IMR-90 (cell line): ENCODE data around the gene ASB9. TPM values are rescaled to one million over a fixed set of nuclear protein-coding genes. Genes with fewer than 3 reads are reported as not detected.

Experiments
- ATAC-seq: fragments of 200-7000 bp; cut with Tn5 transposase; 2 replicates; pipeline ENCODE4 v1.9.1; 2020; ENCODE audit warnings: low read depth, mild to moderate bottlenecking, moderate library complexity
- BruUV-seq: library from RNA; stranded (reverse); fragments of 400-500 nt; replicated peaks from 2 replicates; lab custom pipeline; 2021; lab: Mats Ljungman, UMichigan
- CTCF ChIA-PET: fragments of 300-600 bp; formaldehyde crosslinking; extraction: SDS; loops from one replicate; lab custom pipeline; 2021; ENCODE audit warnings: antibody characterized with exemption; lab: Yijun Ruan, JAX
- POLR2A ChIA-PET: fragments of 300-600 bp; sonication (Branson Sonifier 250); formaldehyde crosslinking; loops from one replicate; lab custom pipeline; 2022; ENCODE audit warnings: antibody characterized with exemption; ENCODE audit not compliant: unreplicated experiment; lab: Charles Lee
- DNase-seq: peaks from one replicate; pipeline ENCODE4 v3.0.0; 2013
- H2AFZ ChIP-seq: replicated peaks from 2 replicates; pipeline ENCODE3; 2013; ENCODE audit warnings: low read length, mild to moderate bottlenecking; ENCODE audit not compliant: poor library complexity
- H2AK5ac ChIP-seq: 2 replicates; pipeline ENCODE4 v1.6.1; 2013; ENCODE audit warnings: low read depth, low read length, inconsistent platforms
- H2AK9ac ChIP-seq: replicated peaks from 2 replicates; pipeline ENCODE3; 2013; ENCODE audit warnings: mild to moderate bottlenecking, low read depth, low read length, moderate library complexity; ENCODE audit not compliant: poor library complexity
- H2BK120ac ChIP-seq: 2 replicates; pipeline ENCODE4 v1.6.1; 2013; ENCODE audit warnings: low read depth, low read length, inconsistent platforms
- H2BK15ac ChIP-seq: 3 replicates; pipeline ENCODE4 v1.6.1; 2013; ENCODE audit warnings: low read depth, low read length, inconsistent platforms
- H2BK20ac ChIP-seq: 2 replicates; pipeline ENCODE4 v1.6.1; 2013; ENCODE audit warnings: low read depth, mild to moderate bottlenecking, inconsistent platforms, low read length, moderate library complexity
- H2BK5ac ChIP-seq: 2 replicates; pipeline ENCODE4 v1.6.1; 2013; ENCODE audit warnings: mild to moderate bottlenecking, low read depth, low read length, inconsistent platforms; ENCODE audit not compliant: poor library complexity, severe bottlenecking
- H3K14ac ChIP-seq: replicated peaks from 2 replicates; pipeline ENCODE4 v1.6.1; 2013; ENCODE audit warnings: low read depth, low read length, inconsistent platforms
- H3K18ac ChIP-seq: 2 replicates; pipeline ENCODE4 v1.6.1; 2013; ENCODE audit warnings: low read depth, low read length, control low read depth
- H3K23ac ChIP-seq: 2 replicates; pipeline ENCODE4 v1.6.1; 2013; ENCODE audit warnings: low read depth, low read length, inconsistent platforms
- H3K27ac ChIP-seq: 2 replicates; pipeline ENCODE4 v1.5.1; 2013; ENCODE audit warnings: mild to moderate bottlenecking, control low read depth, low read length; ENCODE audit not compliant: insufficient read depth
- H3K27me3 ChIP-seq: 2 replicates; pipeline ENCODE4 v1.6.1; 2013; ENCODE audit warnings: low read length; ENCODE audit not compliant: control insufficient read depth, insufficient read depth
- H3K36me3 ChIP-seq: 2 replicates; pipeline ENCODE4 v1.6.1; 2013; ENCODE audit warnings: low read length, mixed read lengths; ENCODE audit not compliant: control insufficient read depth, insufficient read depth
- H3K4ac ChIP-seq: 2 replicates; pipeline ENCODE4 v1.6.1; 2013; ENCODE audit warnings: low read depth, low read length, inconsistent platforms
- H3K4me1 ChIP-seq: 2 replicates; pipeline ENCODE4 v1.6.1; 2013; ENCODE audit warnings: low read length, mixed read lengths; ENCODE audit not compliant: control insufficient read depth, insufficient read depth
- H3K4me2 ChIP-seq: 2 replicates; pipeline ENCODE4 v1.6.1; 2013; ENCODE audit warnings: low read depth, mild to moderate bottlenecking, control low read depth, low read length, moderate library complexity
- H3K4me3 ChIP-seq: 2 replicates; pipeline ENCODE4 v1.5.1; 2013; ENCODE audit warnings: low read depth, mild to moderate bottlenecking, control low read depth, low read length, moderate library complexity; ENCODE audit not compliant: insufficient read depth
- H3K56ac ChIP-seq: 2 replicates; pipeline ENCODE4 v1.6.1; 2013; ENCODE audit warnings: low read length, inconsistent platforms; ENCODE audit not compliant: insufficient read depth; ENCODE audit errors: extremely low read depth
- H3K79me1 ChIP-seq, 2 experiments: 2 replicates each; pipeline ENCODE4 v1.6.1; 2013; ENCODE audit warnings: low read length in 2 of 2, inconsistent platforms in 1 of 2, low read depth in 1 of 2
- H3K9ac ChIP-seq: 2 replicates; pipeline ENCODE4 v1.6.1; 2013; ENCODE audit warnings: low read depth, low read length, control low read depth
- H3K9me1 ChIP-seq: 2 replicates; pipeline ENCODE4 v1.6.1; 2013; ENCODE audit warnings: low read length, inconsistent platforms; ENCODE audit not compliant: insufficient read depth
- H3K9me3 ChIP-seq: 2 replicates; pipeline ENCODE4 v1.6.1; 2013; ENCODE audit warnings: low read length; ENCODE audit not compliant: control insufficient read depth, insufficient read depth
- H4K20me1 ChIP-seq: 2 replicates; pipeline ENCODE4 v1.6.1; 2013; ENCODE audit warnings: low read length, inconsistent platforms; ENCODE audit not compliant: insufficient read depth
- H4K5ac ChIP-seq: 2 replicates; pipeline ENCODE4 v1.6.1; 2013; ENCODE audit warnings: mild to moderate bottlenecking, low read depth, low read length, control low read depth
- H4K8ac ChIP-seq, 2 experiments: 2 replicates each; pipeline ENCODE4 v1.6.1; 2013; ENCODE audit warnings: low read depth in 2 of 2, low read length in 2 of 2, control low read depth in 1 of 2, inconsistent platforms in 1 of 2
- H4K91ac ChIP-seq: 2 replicates; pipeline ENCODE4 v1.6.1; 2013; ENCODE audit warnings: low read depth, low read length, inconsistent platforms; ENCODE audit not compliant: insufficient read depth
- BHLHE40 ChIP-seq: fragments of 150-350 bp; IDR thresholded peaks from 2 replicates; pipeline ENCODE4 v1.6.1; 2016; ENCODE audit warnings: mild to moderate bottlenecking, low read depth, low read length
- CEBPB ChIP-seq: IDR thresholded peaks from 2 replicates; pipeline ENCODE4 v1.6.1; 2012; ENCODE audit warnings: low read depth, low read length, improper control_type of control experiment
- CHD1 ChIP-seq: IDR thresholded peaks from 2 replicates; pipeline ENCODE4 v1.6.1; 2012; ENCODE audit warnings: low read depth, low read length, improper control_type of control experiment
- ELK1 ChIP-seq: fragments of 150-350 bp; IDR thresholded peaks from 2 replicates; pipeline ENCODE4 v1.6.1; 2016; ENCODE audit warnings: low read depth, mild to moderate bottlenecking, low read length, moderate library complexity, borderline replicate concordance
- FOS ChIP-seq: fragments of 150-350 bp; IDR thresholded peaks from 2 replicates; pipeline ENCODE4 v1.6.1; 2016; ENCODE audit warnings: low read depth, low read length
- MAFK ChIP-seq: IDR thresholded peaks from 2 replicates; pipeline ENCODE4 v1.6.1; 2012; ENCODE audit warnings: low read depth, low read length, improper control_type of control experiment
- MAZ ChIP-seq: IDR thresholded peaks from 2 replicates; pipeline ENCODE4 v1.6.1; 2012; ENCODE audit warnings: low read depth, mild to moderate bottlenecking, low read length, improper control_type of control experiment, moderate library complexity, borderline replicate concordance
- MXI1 ChIP-seq: IDR thresholded peaks from 2 replicates; pipeline ENCODE4 v1.6.1; 2012; ENCODE audit warnings: low read depth, mild to moderate bottlenecking, low read length, moderate library complexity, borderline replicate concordance
- NFE2L2 ChIP-seq: fragments of 150-350 bp; IDR thresholded peaks from 2 replicates; pipeline ENCODE4 v1.6.1; 2016; ENCODE audit warnings: low read depth, mild to moderate bottlenecking, low read length
- RAD21 ChIP-seq: IDR thresholded peaks from 2 replicates; pipeline ENCODE4 v1.6.1; 2012; ENCODE audit warnings: low read length, improper control_type of control experiment
- RCOR1 ChIP-seq: IDR thresholded peaks from 2 replicates; pipeline ENCODE4 v1.6.1; 2012; ENCODE audit warnings: mild to moderate bottlenecking, low read length, improper control_type of control experiment; ENCODE audit not compliant: insufficient replicate concordance
- RFX5 ChIP-seq: IDR thresholded peaks from 2 replicates; pipeline ENCODE4 v1.8.0; 2012; ENCODE audit warnings: low read depth, mild to moderate bottlenecking, low read length, moderate library complexity
- SMC3 ChIP-seq: fragments of 150-350 bp; IDR thresholded peaks from 2 replicates; pipeline ENCODE4 v1.6.1; 2016; ENCODE audit warnings: low read depth, mild to moderate bottlenecking, antibody characterized with exemption, low read length, moderate library complexity
- USF2 ChIP-seq: fragments of 150-350 bp; IDR thresholded peaks from 2 replicates; pipeline ENCODE4 v1.6.1; 2017; ENCODE audit warnings: mild to moderate bottlenecking, antibody characterized with exemption, low read length, low read depth
- WGBS, 2 experiments: methylation state at CpG; one replicate each; pipeline versions ENCODE4 v1.1.5 to v1.1.7; 2013; ENCODE audit warnings: missing lambda C conversion rate in 2 of 2; ENCODE audit not compliant: insufficient read length in 1 of 2; ENCODE audit errors: extremely low coverage in 2 of 2; 5-methylcytosine and 5-hydroxymethylcytosine counted together
- dilution Hi-C: fragments of 300-500 bp; cut with HindIII; formaldehyde crosslinking; loops from one replicate; pipeline ENCODE4 v1.14.3; 2018; ENCODE audit warnings: low sequenced_read_pairs; ENCODE audit not compliant: unreplicated experiment
- in situ Hi-C: fragments of 300-500 bp; cut with MboI; formaldehyde crosslinking; loops from 3 replicates; pipeline ENCODE4 v1.14.3; 2019; ENCODE audit warnings: low sequenced_read_pairs, inconsistent platforms, mixed read lengths
- intact Hi-C: fragments of 100-400 bp; cut with micrococcal nuclease; formaldehyde crosslinking; loops from 2 replicates; pipeline ENCODE4 v1.10.0; 2022
- polyA plus RNA-seq, 3 experiments: library from polyadenylated mRNA; depleted of rRNA; stranded (reverse); fragments of >200 nt; gene quantifications; 2 replicates each; pipeline ENCODE4 v1.2.3, GENCODE V29; 2012; ENCODE audit warnings: low replicate concordance in 1 of 3
- total RNA-seq: library from RNA; depleted of rRNA; stranded (reverse); fragments of >200 nt; gene quantifications from 2 replicates; pipeline ENCODE4 v1.2.3, GENCODE V29; 2012

Gene ASB9
- total and polyA plus RNA-seq, 2 of the 4 experiments (the other 2 are of a cell fraction), result 0.15 to 0.36 TPM

- no TSS peak for BruUV-seq
- no peak for ATAC-seq
- intact Hi-C loops, result no loop called here
Measured at GRCh38 chrX:15207384-15207783, 62.5 kb downstream of the ASB9 start.

More at GRCh38 chrX:15207384-15207783, 62.5 kb downstream of the ASB9 start:
- Histone ChIP-seq H3K18ac (no peak overlapping the region), H3K56ac (no peak overlapping the region), H2AFZ (no peak overlapping the region), H3K27me3 (no peaks in the 10 kb centered on the region), H4K8ac (no peak overlapping the region), H2BK120ac (no peak overlapping the region), H2BK15ac (no peak overlapping the region), H3K9me1 (no peaks in the 10 kb centered on the region), H3K23ac (no peak overlapping the region), H2AK9ac (no peak overlapping the region), H3K36me3 (no peaks in the 10 kb centered on the region), H3K79me1 (no peaks in the 10 kb centered on the region), H3K4ac (no peak overlapping the region), H3K9me3 (no peaks in the 10 kb centered on the region), H3K4me1 (no peaks in the 10 kb centered on the region), H4K91ac (no peak overlapping the region), H3K9ac (no peak overlapping the region), H4K20me1 (no peaks in the 10 kb centered on the region), H2BK5ac (no peak overlapping the region), H4K5ac (no peak overlapping the region), H3K4me3 (no peak overlapping the region), H2AK5ac (no peak overlapping the region), H3K4me2 (no peak overlapping the region), H2BK20ac (no peak overlapping the region), H3K27ac (no peak overlapping the region), H3K14ac (no peak overlapping the region)
- dilution Hi-C loops, result no loop called here
- DNase-seq, result no peak
- WGBS, 2 experiments, result no CpG with 5 or more reads among the region's 1 CpG
- POLR2A ChIA-PET, result no interaction called here
- TF ChIP-seq NFE2L2 (no peak), RFX5 (no peak), RAD21 (no peak), MAFK (no peak), MXI1 (no peak), RCOR1 (no peak), BHLHE40 (no peak), USF2 (no peak), SMC3 (no peak), CHD1 (no peak), CEBPB (no peak), MAZ (no peak), FOS (no peak), ELK1 (no peak)
- in situ Hi-C loops, result no loop called here
- CTCF ChIA-PET, result no interaction called here
